Globus pallidus (tissue), 1 donor: ENCODE results near the gene CRB1.

Source experiments
- DNase-seq: peaks from one replicate; pipeline ENCODE4 v3.0.0-alpha.2; 2015; ENCODE audit warnings: low spot score

Gene CRB1

GRCh38 chr1:197303463-197303862, 35.4 kb downstream of the CRB1 start:
- DNase-seq, result no peak

GRCh38 chr1:197304638-197305200, 36.7 kb downstream of the CRB1 start:
- DNase-seq, result peak; percentile 60

- no peak for DNase-seq
Observed at GRCh38 chr1:197305925-197306324, 37.9 kb downstream of the CRB1 start.

- DNase-seq, result peak; percentile 38
Observed at GRCh38 chr1:197306381-197307062, 38.5 kb downstream of the CRB1 start.

DNA sequence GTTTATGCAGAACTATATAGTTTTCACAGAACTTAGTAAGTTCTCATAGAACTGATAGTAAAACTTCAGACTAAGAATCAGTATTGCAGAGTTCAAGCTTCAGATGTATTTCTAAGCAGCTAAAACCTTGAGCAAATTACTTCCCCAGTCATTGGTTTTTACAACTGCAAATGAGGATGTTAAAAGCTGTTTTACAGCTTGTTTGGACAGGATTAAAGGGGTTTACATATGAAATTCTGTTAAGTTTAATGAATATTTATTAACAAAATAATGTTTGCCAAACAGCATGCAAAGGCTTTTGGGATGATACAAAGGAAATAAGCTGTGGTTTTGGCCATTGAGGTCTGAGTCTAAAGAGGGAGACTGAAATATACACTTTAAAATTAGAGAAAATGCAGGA, 39.1 kb downstream of the CRB1 start:
- DNase-seq, result no peak

DNA sequence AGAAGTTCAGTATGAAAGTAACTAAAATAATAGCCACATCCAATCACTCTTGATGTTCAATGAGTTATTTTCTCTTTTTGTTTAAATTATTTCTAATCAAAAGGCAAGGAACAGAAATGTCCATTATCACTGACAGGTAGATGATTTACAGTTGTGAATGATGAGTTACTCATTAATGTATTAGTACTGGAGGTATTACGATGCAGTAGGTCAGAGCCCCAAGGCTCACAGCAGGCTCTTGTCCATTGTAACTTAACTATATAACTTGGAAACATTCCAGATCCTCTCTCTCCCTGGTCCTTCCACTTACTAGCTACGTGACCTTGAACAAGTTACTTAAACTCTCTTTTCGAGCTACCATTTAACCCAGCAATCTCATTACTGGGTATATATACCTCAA, 39.5 kb downstream of the CRB1 start:
- no peak for DNase-seq

DNA sequence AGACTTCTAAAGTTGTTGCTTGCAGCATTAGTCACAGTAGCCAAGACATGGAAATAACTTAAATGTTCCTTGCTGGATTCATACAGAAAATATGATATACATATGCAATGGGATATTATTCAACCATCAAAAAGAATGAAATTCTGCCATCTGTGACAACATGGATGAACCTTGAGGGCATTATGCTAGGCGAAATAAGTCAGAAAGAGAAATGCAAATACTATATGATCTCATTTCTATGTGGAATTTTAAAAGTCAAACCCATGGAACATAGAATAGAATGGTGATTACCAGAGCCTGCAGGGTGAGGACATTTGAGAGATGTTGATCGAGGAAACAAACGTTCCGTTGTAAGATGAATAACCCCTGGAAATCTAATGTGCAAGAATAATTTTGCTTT, 43.0 kb downstream of the CRB1 start:
- DNase-seq, result no peak

DNA sequence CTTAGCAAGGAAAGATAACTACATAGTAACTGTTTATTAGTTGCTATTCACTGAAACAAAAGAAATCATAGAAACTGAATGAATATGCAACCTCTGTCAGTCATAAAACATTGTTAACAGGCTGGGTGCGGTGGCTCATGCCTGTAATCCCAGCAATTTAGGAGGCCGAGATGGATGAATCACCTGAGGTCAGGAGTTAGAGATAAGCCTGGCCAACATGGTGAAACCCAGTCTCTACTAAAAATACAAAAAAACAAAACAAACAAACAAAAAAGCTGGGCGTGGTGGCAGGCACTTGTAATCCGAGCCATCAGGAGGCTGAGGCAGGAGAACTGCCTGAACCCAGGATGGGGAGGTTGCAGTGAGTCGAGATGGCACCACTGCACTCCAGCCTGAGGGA, 44.1 kb downstream of the CRB1 start:
- DNase-seq, result no peak

DNA sequence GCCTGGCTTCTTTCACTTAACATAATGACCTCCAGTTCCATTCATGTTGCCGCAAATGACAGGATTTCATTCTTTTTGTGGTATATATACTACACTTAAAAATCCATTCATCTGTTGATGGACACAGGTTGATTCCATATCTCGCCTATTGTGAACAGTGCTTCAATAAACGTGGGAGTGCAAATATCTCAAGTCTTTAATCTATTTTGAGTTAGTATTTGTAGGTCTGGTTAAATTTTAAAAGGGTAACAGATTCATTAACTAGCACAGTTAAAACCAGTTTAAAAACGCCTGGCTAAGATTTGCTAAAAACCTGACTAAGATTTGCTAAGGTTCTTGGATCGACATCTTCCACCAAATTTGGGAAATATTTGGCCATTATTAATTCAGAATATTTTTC, 45.7 kb downstream of the CRB1 start:
- no peak for DNase-seq

GRCh38 chr1:197314682-197315081, 46.6 kb downstream of the CRB1 start:
- DNase-seq, result peak; percentile 87

DNA sequence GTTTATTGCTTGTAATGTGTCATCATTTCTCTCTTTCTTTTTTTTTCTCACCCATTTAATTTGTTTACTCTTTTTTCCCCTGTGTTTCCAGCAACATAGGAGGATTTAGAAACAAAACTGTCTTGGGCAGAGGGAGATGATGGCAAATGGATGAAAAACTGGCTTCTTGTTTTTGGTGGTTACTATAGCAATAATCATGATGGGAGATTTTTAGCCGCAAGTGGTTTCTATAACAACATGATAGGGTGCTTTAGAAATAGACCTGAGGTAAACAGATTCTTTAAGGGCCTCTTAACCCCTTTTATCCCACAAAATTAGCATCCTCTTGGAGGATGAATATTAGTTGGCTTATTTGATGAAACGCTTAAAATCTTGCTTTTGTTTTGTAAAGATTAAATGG, 51.6 kb downstream of the CRB1 start:
- no peak for DNase-seq

DNA sequence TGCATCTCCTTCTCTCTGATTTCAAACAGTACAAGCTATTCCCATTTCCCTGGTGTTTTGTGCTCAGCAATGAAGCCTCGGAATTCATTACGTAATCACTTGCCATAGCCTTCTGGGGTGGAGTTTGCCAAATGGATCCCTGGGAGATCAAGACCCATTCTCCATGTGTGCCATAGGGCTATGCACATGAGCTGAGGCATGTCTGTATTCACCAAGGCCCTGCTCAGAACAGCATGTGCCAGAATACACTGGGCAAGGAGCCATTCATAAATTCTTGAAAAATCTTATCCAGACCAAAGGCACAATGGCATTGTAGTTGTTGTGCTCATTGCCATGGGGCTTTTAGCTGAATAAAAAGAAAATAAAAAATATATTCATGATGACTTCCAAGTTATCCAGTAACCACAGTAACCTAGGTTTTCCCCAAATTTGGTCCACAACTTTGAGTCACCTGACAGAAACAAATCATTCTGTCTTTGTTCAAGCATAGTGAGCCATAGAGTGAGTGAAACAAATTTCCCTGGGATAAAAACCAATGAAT, 53.0 kb downstream of the CRB1 start:
- peak; percentile 53 for DNase-seq

DNA sequence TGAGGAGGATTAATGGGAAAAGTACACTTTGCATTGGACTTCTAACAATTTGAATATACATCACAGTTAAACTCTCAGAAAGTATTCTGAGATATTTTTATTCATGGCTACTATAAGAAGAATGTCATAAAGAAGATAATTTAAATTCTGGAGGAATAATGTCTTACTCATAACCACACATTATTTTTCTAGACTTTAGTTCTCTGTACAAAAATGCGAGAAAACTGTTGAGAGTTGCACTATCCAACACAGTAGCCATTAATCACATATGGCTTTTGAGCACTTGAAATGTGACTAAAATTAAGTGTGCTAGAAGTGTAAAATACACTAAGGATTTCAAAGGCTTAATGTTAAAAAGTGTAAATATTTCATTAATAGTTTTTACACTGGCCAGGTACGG, 53.8 kb downstream of the CRB1 start:
- DNase-seq, result no peak

GRCh38 chr1:197327776-197328364, 59.8 kb downstream of the CRB1 start:
- peak; percentile 28 for DNase-seq

DNA sequence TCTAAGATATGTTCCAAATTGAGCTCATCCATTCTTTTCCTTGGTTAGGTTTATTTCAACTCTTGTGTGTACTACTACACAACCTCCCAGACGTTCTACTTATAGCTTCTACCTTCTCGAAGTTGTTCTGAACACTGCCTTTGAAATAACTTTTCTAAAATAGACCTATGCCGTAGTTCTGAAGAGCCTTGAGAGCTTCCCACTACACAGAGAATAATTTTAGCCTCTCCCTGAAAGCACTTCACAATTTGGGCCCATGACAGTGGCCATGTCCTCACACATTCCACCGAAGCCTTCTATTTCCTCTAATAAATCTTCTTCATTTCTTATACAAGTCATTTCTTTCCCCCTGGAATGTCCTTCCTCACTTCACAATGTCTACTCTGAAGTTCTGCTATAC, 62.2 kb downstream of the CRB1 start:
- DNase-seq, result no peak

- no peak for DNase-seq
Observed at GRCh38 chr1:197331565-197331964, 63.5 kb downstream of the CRB1 start.

DNA sequence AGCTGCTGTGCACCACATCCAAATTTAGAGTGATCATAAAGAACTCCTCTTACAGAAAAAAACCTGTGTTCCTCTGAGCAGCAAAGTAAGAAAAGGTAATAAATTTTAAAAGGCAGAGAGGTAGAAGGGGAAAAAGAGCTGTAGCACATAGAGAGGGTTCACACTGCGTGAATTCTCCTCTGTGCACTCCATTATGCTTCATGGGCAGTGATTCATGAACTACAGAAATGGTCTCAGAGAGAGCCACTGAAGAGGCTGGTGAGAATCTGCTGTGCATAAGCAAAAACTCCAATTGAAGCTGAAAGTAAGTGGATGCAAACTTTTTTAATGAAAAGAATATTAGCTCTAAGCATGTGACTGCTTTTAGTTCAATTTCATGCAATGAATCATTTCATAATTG, 65.0 kb downstream of the CRB1 start:
- DNase-seq, result no peak

DNA sequence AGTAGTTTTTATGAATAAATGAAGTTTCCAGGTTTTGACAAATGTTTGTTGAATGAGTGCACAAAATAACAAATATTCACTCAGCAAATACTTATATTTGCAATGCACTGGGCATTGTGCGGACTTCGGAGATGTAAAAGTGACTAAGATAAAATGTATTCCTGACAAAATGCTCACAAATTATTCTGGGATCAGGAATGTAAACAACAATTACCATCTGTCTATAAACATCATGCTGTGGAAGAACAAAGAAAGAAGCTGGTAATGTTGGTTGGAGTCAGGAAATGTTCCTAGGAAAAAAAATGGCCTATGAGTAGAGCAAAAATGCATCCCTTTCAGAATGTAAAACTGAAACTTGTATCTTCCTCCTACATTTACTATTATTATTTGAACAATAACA, 68.5 kb downstream of the CRB1 start:
- no peak for DNase-seq

DNA sequence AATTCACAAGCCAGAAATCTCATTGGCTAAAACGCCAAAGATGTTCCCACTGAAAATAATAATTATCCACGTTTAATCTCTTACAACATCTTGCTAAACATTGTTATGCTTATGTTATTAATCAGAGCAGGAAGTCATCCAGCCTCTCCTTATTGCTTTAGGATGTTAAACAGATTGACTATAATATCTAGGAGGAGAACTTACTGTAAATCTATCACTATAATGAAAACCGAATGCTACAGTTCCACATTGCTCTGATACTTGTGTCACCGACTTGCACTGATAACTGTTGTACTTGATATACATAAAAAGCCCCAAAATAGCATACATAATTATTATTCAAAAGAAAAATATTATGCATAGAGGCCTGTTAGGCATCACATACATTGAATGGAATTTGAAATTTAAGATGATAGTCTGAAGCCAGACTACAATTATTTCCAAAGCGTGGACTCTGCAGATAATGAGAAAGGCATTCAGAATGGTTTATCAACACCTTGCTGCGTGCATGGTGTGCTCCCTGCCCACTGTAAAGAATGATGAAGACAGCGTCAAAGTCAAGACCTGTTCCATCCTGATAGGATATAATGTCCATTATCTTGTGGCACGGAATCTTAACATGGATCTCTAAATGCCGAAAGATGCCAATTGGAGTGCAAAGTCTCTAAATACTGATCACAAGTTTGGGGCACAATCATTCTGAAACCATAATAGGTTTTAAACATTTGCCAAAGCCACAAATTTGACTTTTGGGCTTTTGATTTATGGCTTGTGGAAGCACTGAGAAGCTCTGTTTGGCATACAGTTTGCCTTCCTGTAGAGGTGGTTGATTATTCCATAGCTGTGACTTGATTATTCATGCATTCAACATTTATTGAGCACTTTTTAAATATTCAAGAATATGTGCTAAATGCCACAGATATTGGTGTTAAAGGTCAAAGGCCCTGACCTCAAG, 71.3 kb downstream of the CRB1 start:
- DNase-seq, result no peak

DNA sequence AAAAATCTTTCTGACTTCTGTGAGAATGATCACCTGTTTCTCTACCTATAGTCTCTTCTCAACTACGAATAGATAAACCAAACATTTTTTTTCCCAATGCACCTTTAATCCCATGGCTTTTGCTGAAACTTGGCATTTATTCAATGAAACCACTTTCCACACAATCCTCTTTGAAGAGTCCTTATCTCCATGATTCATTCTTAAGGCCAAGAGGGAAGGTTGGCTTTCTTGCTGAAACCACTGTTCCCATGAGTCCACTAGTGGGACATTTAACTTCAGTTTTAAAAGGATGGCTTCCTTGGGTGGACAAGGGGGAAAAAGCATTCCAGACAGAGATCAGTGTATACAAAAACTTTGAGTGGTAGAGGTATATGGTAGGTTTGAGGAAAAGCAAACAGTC, 73.6 kb downstream of the CRB1 start:
- no peak for DNase-seq

DNA sequence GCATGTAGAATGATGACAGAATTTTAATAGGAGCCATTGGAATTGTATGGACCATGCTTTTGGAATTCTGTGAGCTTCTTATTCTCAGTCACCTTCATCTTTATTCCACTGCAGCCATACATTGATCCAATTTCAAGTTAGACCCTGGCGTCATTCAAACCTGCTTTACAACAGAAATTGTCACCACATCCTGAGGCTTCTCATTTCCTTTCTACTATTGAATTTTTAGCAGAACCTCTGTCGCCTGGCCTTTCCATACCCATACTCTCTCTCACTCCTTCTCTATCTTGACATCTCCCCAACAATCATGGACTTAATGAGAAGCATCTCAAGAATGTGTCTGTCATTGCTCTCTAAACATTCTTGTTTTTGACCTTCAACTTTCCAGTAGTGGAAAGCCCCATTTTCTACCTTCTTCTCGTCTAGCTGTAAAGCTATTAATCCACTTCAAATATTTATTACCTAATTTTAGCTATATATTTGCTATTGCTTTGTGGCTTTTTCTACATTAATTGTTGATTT, 74.1 kb downstream of the CRB1 start:
- no peak for DNase-seq

GRCh38 chr1:197342669-197343068, 74.6 kb downstream of the CRB1 start:
- no peak for DNase-seq
